Calu3 (cell line): ENCODE data around the gene MPPED2. TPM values are rescaled to one million over a fixed set of nuclear protein-coding genes. Genes with fewer than 3 reads are reported as not detected.

Source experiments
- BruUV-seq: library from RNA; stranded (reverse); fragments of 400-500 nt; replicated peaks from 2 replicates; lab custom pipeline; 2021; lab: Mats Ljungman, UMichigan
- CTCF ChIA-PET: fragments of 300-600 bp; sonication (Branson Sonifier 250); formaldehyde crosslinking; loops from one replicate; lab custom pipeline; 2022; ENCODE audit warnings: antibody characterized with exemption; lab: Charles Lee
- DNase-seq: peaks from one replicate; pipeline ENCODE4 v3.0.0; 2022
- H3K27ac Mint-ChIP-seq: one replicate; pipeline ENCODE4 v1.8.0; 2022; ENCODE audit warnings: mixed read lengths; ENCODE audit not compliant: unreplicated experiment
- H3K27me3 Mint-ChIP-seq: one replicate; pipeline ENCODE4 v1.8.0; 2022; ENCODE audit warnings: mixed read lengths; ENCODE audit not compliant: unreplicated experiment
- H3K36me3 Mint-ChIP-seq: one replicate; pipeline ENCODE4 v1.8.0; 2022; ENCODE audit warnings: mild to moderate bottlenecking, moderate library complexity, mixed read lengths; ENCODE audit not compliant: insufficient read depth, unreplicated experiment
- H3K4me1 Mint-ChIP-seq: one replicate; pipeline ENCODE4 v1.8.0; 2022; ENCODE audit warnings: mild to moderate bottlenecking, low read depth, mixed read lengths; ENCODE audit not compliant: unreplicated experiment
- H3K4me3 Mint-ChIP-seq: one replicate; pipeline ENCODE4 v1.8.0; 2022; ENCODE audit warnings: mild to moderate bottlenecking, low read depth, moderate library complexity, mixed read lengths; ENCODE audit not compliant: unreplicated experiment
- H3K9me3 Mint-ChIP-seq: one replicate; pipeline ENCODE4 v1.8.0; 2022; ENCODE audit warnings: low read depth, mixed read lengths; ENCODE audit not compliant: unreplicated experiment
- CTCF ChIP-seq: fragments of 200-600 bp; IDR thresholded peaks from one replicate; pipeline ENCODE4 v1.8.0; 2022; ENCODE audit warnings: antibody characterized with exemption; ENCODE audit not compliant: unreplicated experiment
- intact Hi-C: fragments of 100-400 bp; cut with micrococcal nuclease; formaldehyde crosslinking; loops from one replicate; pipeline ENCODE4 v1.10.0; 2022; ENCODE audit not compliant: unreplicated experiment
- total RNA-seq: library from RNA; stranded (reverse); gene quantifications from 2 replicates; pipeline ENCODE4 v1.2.3, GENCODE V29; 2022

MPPED2 gene
- total RNA-seq, 1 experiment from 2014 or later, result not detected

GRCh38 chr11:30364837-30365482 is 221.2 kb downstream of the MPPED2 start:
- no peak overlapping the region for H3K27ac Mint-ChIP-seq
- CTCF ChIA-PET, result interaction anchor here (0.9 kb wide), 1 partner anchor 11 kb away, joined by 3 read pairs; no protein-coding TSS in a partner anchor
- no peak for TF ChIP-seq CTCF
- no peaks in the 10 kb centered on the region for H3K36me3 Mint-ChIP-seq
- BruUV-seq, result no TSS peak
- H3K4me1 Mint-ChIP-seq, result no peaks in the 10 kb centered on the region
- DNase-seq, result no peak
- intact Hi-C loops, result no loop called here
- H3K27me3 Mint-ChIP-seq, result peaks cover 22% of the 10 kb centered on the region
- no peaks in the 10 kb centered on the region for H3K9me3 Mint-ChIP-seq
- H3K4me3 Mint-ChIP-seq, result no peak overlapping the region

DNA sequence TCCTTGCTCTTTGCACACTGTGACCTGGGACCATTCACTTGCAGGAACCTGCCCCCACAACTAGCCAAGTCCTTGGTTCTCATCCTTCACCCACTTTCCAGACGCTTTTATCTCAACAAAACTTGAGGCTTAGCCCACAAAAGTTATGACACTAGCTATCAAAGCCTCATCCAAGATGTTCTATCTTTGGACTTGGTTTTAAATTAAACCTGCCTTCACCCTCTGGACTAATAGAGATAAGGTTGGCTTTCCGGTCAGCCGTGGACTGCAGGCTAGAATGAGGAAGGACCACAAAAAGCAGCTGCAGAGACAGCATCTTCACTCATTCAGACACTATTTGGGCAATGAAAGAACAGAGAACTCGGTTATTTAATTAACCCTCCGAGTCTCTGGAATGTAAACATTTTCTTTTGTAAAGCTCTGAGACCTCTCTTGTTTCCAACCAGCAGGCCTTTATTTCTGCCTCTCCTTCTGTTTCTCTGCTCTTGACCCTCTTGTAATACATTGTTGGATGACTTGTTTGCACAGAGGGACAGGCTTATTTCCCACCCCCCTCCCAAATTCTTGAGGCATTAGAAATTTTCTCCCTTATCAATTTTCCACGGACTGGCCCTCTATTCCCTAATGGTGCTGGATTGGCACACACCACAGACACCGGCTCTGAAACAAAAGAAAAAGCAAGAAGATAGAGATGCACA is 221.9 kb downstream of the MPPED2 start:
- no peak overlapping the region for H3K27ac Mint-ChIP-seq
- intact Hi-C loops, result no loop called here
- CTCF ChIA-PET, result interaction anchor here (0.6 to 0.9 kb wide), 2 partner anchors 12 to 1338 kb away, joined by 3 read pairs; no protein-coding TSS in a partner anchor
- H3K36me3 Mint-ChIP-seq, result no peaks in the 10 kb centered on the region
- no peaks in the 10 kb centered on the region for H3K9me3 Mint-ChIP-seq
- TF ChIP-seq CTCF, result no peak
- DNase-seq, result no peak
- no peaks in the 10 kb centered on the region for H3K4me1 Mint-ChIP-seq
- BruUV-seq, result no TSS peak
- H3K4me3 Mint-ChIP-seq, result no peak overlapping the region
- H3K27me3 Mint-ChIP-seq, result peaks cover 24% of the 10 kb centered on the region

- CTCF ChIA-PET, result no interaction called here
- Mint-ChIP-seq H3K4me1 (no peaks in the 10 kb centered on the region), H3K27me3 (peaks cover 30% of the 10 kb centered on the region), H3K4me3 (no peak overlapping the region), H3K36me3 (no peaks in the 10 kb centered on the region), H3K27ac (no peak overlapping the region), H3K9me3 (no peaks in the 10 kb centered on the region)
- DNase-seq, result no peak
- TF ChIP-seq CTCF, result no peak
- BruUV-seq, result no TSS peak
- intact Hi-C loops, result no loop called here
Observed at GRCh38 chr11:30360741-30361140, 225.4 kb downstream of the MPPED2 start.
